Lower leg skin (tissue), 4 donors: ENCODE data around the gene TUB. TPM values are rescaled to one million over a fixed set of nuclear protein-coding genes. Genes with fewer than 3 reads are reported as not detected.
A peak's percentile ranks its signal among the peaks of the same experiment; 100 is the strongest.

Experiments used
- DNase-seq, 2 donors: peaks; one replicate each; pipeline ENCODE4 v3.0.0-alpha.2; 2019; ENCODE audit warnings: low spot score in 2 of 2
- H3K4me3 ChIP-seq: fragments of 200-600 bp; sonication (generic); 2 replicates; pipeline ENCODE4 v1.5.1; 2017; ENCODE audit warnings: mild to moderate bottlenecking, low read depth; ENCODE audit not compliant: poor library complexity, severe bottlenecking
- POLR2A ChIP-seq, 2 donors: fragments of 450-650 bp; IDR thresholded peaks; one replicate each; pipeline ENCODE4 v1.6.1; 2016 to 2017; ENCODE audit warnings: antibody characterized with exemption in 2 of 2, mild to moderate bottlenecking in 1 of 2, moderate library complexity in 1 of 2
- WGBS, 2 donors: methylation state at CpG; one replicate each; pipeline ENCODE4 v1.1.5; 2018; 5-methylcytosine and 5-hydroxymethylcytosine counted together
- intact Hi-C: fragments of 100-400 bp; cut with DNase I; formaldehyde crosslinking; loops from one replicate; pipeline ENCODE4 v1.15.0; 2023; ENCODE audit warnings: low total_unique reads
- total RNA-seq, 4 donors: library from RNA; depleted of rRNA; stranded (reverse); fragments of >200 nt; gene quantifications; one replicate each; pipeline ENCODE4 v1.1.0, GENCODE V29; 2016
- TF ChIP-seq, protein P1 (sequence below), 3 donors: fragments of 450-650 bp; IDR thresholded peaks; one replicate each; pipeline ENCODE4 v1.5.1; 2016; ENCODE audit warnings: antibody characterized with exemption in 3 of 3, mild to moderate bottlenecking in 3 of 3, moderate library complexity in 2 of 3

The TUB gene
- total RNA-seq, 4 donors from 2014 or later: 1.2 to 4.8 (median 2.5) TPM

DNA sequence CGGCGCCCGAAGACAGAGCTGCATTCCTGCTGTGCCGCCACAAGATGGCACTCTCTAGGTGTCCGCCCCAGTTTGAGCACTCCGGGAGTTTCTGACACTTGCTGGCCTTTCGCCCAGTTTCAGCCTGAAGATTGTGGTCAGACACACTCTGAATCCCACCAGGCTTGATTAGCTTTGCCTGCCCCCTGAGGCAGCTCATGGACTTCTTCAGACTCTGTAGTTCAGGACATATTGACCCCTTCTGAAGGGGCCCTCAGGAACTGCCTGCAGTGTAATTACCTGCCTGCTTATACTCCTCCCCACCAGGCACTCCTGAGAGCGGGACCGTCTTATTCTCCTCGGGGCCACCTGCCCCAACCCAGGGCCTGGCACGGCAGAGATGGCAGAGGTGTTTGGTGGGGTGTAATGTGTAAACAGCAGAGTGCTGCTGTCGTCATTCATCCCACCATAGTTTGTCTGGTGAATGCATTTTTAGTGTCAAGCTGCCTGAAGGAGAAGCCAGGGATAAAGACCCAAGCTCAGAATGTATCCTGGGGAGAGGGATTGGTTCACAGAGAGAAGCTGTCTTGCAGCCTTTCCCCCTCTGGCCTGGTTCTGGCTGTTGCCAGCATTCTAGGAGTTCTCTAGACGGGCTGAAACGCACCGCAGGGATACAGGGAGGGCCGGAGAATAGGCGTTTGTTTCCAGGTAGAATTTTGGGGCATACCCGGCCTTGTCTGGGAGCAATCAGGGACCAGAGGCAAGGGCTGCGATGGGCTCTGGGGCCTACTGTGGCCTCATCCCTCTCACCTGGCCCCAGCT, 47.5 kb upstream of the TUB start:
- intact Hi-C loops: loop anchor here (10.0 kb wide), 1 partner anchor 61 kb away; no protein-coding TSS in a partner anchor
- 36 to 37% methylated on average over 19 of the region's 19 CpGs for WGBS, 2 donors
- H3K4me3 ChIP-seq: no peak overlapping the region
- TF ChIP-seq, protein P1, sequence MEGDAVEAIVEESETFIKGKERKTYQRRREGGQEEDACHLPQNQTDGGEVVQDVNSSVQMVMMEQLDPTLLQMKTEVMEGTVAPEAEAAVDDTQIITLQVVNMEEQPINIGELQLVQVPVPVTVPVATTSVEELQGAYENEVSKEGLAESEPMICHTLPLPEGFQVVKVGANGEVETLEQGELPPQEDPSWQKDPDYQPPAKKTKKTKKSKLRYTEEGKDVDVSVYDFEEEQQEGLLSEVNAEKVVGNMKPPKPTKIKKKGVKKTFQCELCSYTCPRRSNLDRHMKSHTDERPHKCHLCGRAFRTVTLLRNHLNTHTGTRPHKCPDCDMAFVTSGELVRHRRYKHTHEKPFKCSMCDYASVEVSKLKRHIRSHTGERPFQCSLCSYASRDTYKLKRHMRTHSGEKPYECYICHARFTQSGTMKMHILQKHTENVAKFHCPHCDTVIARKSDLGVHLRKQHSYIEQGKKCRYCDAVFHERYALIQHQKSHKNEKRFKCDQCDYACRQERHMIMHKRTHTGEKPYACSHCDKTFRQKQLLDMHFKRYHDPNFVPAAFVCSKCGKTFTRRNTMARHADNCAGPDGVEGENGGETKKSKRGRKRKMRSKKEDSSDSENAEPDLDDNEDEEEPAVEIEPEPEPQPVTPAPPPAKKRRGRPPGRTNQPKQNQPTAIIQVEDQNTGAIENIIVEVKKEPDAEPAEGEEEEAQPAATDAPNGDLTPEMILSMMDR (IDR thresholded peaks at IDR 0.05): peak in 1 of 3 donors; percentile 90
- TF ChIP-seq POLR2A (IDR thresholded peaks at IDR 0.05): no peak
- peak; percentile 62 to 94 for DNase-seq

DNA sequence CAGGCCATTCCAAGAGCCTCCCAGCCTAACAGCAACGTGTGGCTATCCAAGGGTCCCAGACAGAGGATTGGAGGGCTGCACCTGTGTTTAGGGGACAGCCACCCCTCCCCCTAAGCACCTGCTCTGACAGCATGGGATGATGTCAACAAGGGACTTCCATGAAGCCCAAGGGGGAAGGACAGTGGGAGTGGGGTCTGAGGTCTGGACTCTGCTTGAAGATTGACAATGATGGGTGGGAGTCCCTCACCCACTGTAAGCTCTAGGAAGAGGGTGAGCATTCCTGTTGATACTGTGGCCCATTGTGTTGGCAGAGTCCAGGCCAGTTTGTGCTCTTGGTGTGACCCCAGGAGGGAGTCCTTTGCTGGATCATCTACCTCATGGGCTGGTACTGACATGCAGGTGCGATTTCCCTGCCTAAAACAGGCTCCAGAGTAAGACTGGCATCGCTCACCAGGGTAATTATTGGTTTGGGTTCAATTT, 46.9 kb upstream of the TUB start:
- no peak overlapping the region for H3K4me3 ChIP-seq
- TF ChIP-seq POLR2A (IDR thresholded peaks at IDR 0.05): no peak
- TF ChIP-seq, protein P1 (IDR thresholded peaks at IDR 0.05): no peak
- peak in 1 of 2 donors; percentile 45 for DNase-seq
- intact Hi-C loops: loop anchor here (10.0 kb wide), 1 partner anchor 61 kb away; no protein-coding TSS in a partner anchor
- WGBS, 2 donors: 58 to 77% methylated on average over 3 of the region's 3 CpGs

DNA sequence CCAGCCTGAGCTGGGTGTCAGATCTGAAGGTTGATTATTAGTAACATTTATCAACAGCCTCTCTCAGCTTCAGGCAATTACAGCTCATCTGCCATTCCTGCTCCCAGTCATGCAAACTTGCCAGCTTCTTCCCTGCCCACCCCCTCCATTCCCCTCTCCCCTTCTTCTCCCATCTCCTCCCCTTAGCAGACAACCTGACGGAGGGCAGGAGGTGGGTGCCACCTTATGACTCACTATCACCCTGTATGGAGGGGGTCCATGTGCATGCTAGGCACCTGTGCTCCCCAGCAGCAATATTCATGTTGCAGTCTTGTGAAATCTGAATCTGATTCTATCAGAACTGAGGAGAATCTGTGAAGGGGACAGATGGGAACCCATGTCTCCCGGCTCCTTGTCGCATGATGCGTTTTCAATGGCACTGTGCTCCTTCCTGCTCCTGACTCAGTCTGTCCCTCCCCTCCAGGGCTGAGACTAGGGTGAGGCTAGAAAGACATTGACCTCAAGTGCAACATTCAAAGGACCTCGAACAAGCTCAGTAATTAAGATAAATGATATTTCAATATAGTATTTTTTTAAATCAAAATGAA, 46.3 kb upstream of the TUB start:
- 46 to 49% methylated on average over 5 of the region's 5 CpGs for WGBS, 2 donors
- H3K4me3 ChIP-seq: no peak overlapping the region
- DNase-seq: peak in 1 of 2 donors; percentile 70
- intact Hi-C loops: loop anchor here (10.0 kb wide), 1 partner anchor 60 kb away; no protein-coding TSS in a partner anchor
- TF ChIP-seq POLR2A (IDR thresholded peaks at IDR 0.05): no peak
- TF ChIP-seq, protein P1 (IDR thresholded peaks at IDR 0.05): no peak

DNA sequence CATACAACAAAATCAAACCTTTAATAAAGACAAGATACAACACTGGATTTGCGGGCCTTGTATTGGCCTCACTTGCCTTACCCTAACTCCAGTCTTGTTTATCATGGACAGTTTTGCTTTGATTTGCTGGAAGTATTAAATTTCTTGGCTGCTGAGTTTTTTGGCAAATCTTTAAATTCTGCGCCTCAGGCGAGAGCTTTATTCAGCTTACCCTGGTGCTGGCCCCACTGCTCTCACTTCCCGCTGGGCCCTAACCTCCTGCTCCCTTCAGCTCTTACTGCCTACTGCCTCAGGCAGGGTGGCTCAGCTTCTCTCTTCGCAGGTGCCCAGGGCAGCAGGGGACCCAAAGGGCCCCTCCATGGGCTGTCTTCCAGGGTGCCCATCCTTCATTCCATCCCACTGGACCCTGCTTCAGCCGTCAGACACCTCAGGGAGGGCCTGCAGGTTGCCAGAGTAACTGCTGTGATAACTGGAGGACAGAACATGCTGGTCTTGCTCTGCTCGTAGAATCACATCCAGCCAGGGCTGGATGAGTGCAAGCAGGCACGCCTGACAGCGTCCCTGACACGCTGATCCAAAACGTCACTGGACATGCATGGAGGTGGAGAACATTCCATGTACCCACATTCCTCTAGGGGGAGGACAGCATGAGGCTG, 45.7 kb upstream of the TUB start:
- peak in 1 of 2 donors; percentile 71 for DNase-seq
- TF ChIP-seq, protein P1 (IDR thresholded peaks at IDR 0.05): no peak
- TF ChIP-seq POLR2A (IDR thresholded peaks at IDR 0.05): no peak
- no peak overlapping the region for H3K4me3 ChIP-seq
- intact Hi-C loops: loop anchor here (10.0 kb wide), 1 partner anchor 59 kb away; no protein-coding TSS in a partner anchor
- WGBS, 2 donors: 34 to 54% methylated on average over 11 of the region's 11 CpGs

DNA sequence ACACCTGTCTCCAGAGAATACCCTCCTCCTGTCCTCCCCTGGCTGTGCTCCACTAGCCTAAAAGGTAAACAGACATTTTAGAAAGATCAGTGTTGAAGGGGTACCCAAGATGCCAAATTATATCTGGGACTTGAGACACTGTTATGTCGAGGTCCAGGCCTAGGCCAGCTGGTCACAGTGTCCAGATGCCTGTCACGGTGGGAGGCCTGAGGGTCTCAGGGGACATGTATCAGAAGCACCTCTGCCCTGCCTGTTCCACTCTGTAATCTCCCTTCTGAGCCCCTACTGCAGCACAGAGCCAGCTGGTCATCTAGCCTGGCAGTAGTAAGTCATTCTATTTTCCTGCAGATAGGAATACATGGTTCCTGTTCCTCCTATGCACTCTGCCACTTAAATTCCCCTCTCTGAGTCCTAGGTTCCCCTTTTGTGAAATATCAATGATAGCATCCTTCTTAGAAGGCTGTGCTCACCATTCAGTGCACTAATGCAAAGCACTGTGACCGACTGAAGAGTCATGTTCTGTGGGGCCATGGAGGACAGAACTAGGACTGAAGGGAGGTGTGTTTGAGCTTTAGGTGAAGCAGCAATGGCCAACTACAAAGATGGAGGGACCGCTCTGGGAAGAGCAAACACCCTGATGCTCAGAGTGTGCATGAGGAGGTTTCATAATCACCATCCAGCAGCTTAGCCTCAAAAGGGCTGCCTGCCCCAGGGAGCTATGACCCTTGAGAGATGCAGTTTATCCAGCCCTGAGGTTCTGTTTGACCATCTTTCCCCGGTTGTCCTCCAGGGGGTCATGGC, 44.8 kb upstream of the TUB start:
- H3K4me3 ChIP-seq: no peak overlapping the region
- 91 to 95% methylated on average over 5 of the region's 5 CpGs for WGBS, 2 donors
- peak in 1 of 2 donors; percentile 71 for DNase-seq
- TF ChIP-seq, protein P1 (IDR thresholded peaks at IDR 0.05): no peak
- no peak for TF ChIP-seq POLR2A (IDR thresholded peaks at IDR 0.05)
- intact Hi-C loops: loop anchor here (10.0 kb wide), 1 partner anchor 59 kb away; no protein-coding TSS in a partner anchor
